Neural cell (in vitro differentiated cells): Measurements from ENCODE around the gene HRH1. TPM values are rescaled to one million over a fixed set of nuclear protein-coding genes. Genes with fewer than 3 reads are reported as not detected.

Experiments used
- H2AFZ ChIP-seq: fragments of 200-600, 300-800 bp; sonication (generic), shearing (Covaris generic); 2 replicates; pipeline ENCODE4 v1.6.0; 2014; ENCODE audit warnings: low read depth, mild to moderate bottlenecking, antibody characterized with exemption, low read length, moderate library complexity
- H3F3A ChIP-seq: fragments of 200-600 bp; shearing (Covaris generic); 2 replicates; pipeline ENCODE4 v1.6.1; 2016; ENCODE audit warnings: mild to moderate bottlenecking, moderate library complexity, mixed read lengths, antibody characterized with exemption, low read length; ENCODE audit not compliant: insufficient read depth, poor library complexity, severe bottlenecking
- H3K27ac ChIP-seq: fragments of 200-600, 300-800 bp; sonication (generic), shearing (Covaris generic); 2 replicates; pipeline ENCODE4 v1.5.1; 2014; ENCODE audit warnings: mild to moderate bottlenecking, low read length, moderate library complexity
- H3K27me3 ChIP-seq: fragments of 300-800, 200-600 bp; sonication (generic), shearing (Covaris generic); 2 replicates; pipeline ENCODE4 v1.6.0; 2014; ENCODE audit warnings: mild to moderate bottlenecking, low read depth, low read length, moderate library complexity; ENCODE audit not compliant: insufficient read depth
- H3K36me3 ChIP-seq: fragments of 300-800, 200-600 bp; sonication (generic), shearing (Covaris generic); 2 replicates; pipeline ENCODE4 v1.5.1; 2014; ENCODE audit warnings: mild to moderate bottlenecking, antibody characterized with exemption, low read length, moderate library complexity; ENCODE audit not compliant: insufficient read depth
- H3K4me2 ChIP-seq: fragments of 300-800, 200-600 bp; sonication (generic), shearing (Covaris generic); 2 replicates; pipeline ENCODE4 v1.6.0; 2014; ENCODE audit warnings: mild to moderate bottlenecking, low read length
- H3K4me3 ChIP-seq: fragments of 300-800, 200-600 bp; sonication (generic), shearing (Covaris generic); 2 replicates; pipeline ENCODE4 v1.5.1; 2014; ENCODE audit warnings: mild to moderate bottlenecking, low read length, moderate library complexity
- H3K79me2 ChIP-seq: fragments of 200-600 bp; shearing (Covaris generic); replicated peaks from 2 replicates; pipeline ENCODE4 v1.6.0; 2014; ENCODE audit warnings: mild to moderate bottlenecking, low read length, moderate library complexity; ENCODE audit not compliant: insufficient read depth
- H3K9ac ChIP-seq: fragments of 300-800, 200-600 bp; sonication (generic), shearing (Covaris generic); 2 replicates; pipeline ENCODE4 v1.6.1; 2016; ENCODE audit warnings: mild to moderate bottlenecking, low read length, mixed read lengths
- H3K9me2 ChIP-seq: fragments of 200-600 bp; shearing (Covaris generic); 2 replicates; pipeline ENCODE4 v1.6.1; 2016; ENCODE audit warnings: mild to moderate bottlenecking, low read length, mixed read lengths; ENCODE audit not compliant: insufficient read depth
- H3K9me3 ChIP-seq: fragments of 200-600, 300-800 bp; sonication (generic), shearing (Covaris generic); 2 replicates; pipeline ENCODE4 v1.6.1; 2016; ENCODE audit warnings: mild to moderate bottlenecking, mixed run types, low read length, moderate library complexity, mixed read lengths
- H4K20me1 ChIP-seq: fragments of 200-600 bp; shearing (Covaris generic); 2 replicates; pipeline ENCODE4 v1.6.1; 2016; ENCODE audit warnings: mild to moderate bottlenecking, mixed run types; ENCODE audit not compliant: insufficient read depth
- CTCF ChIP-seq: fragments of 450-650 bp; IDR thresholded peaks from 2 replicates; pipeline ENCODE4 v1.5.1; 2014; ENCODE audit warnings: antibody characterized with exemption, mild to moderate bottlenecking, moderate library complexity; ENCODE audit not compliant: poor library complexity, severe bottlenecking
- EP300 ChIP-seq: fragments of 450-650 bp; conservative IDR thresholded peaks from 2 replicates; pipeline ENCODE4 v1.6.1; 2014; ENCODE audit warnings: antibody characterized with exemption, mild to moderate bottlenecking, moderate library complexity; ENCODE audit not compliant: poor library complexity, severe bottlenecking
- EZH2 ChIP-seq: fragments of 200-600, 300-800 bp; shearing (Covaris generic), sonication (generic); IDR thresholded peaks from 2 replicates; pipeline ENCODE4 v1.6.1; 2014; ENCODE audit warnings: antibody characterized with exemption, low read length, borderline replicate concordance, mild to moderate bottlenecking; ENCODE audit not compliant: insufficient read depth, poor library complexity, severe bottlenecking
- MXI1 ChIP-seq: fragments of 450-650 bp; conservative IDR thresholded peaks from 2 replicates; pipeline ENCODE4 v1.6.1; 2014; ENCODE audit warnings: antibody characterized with exemption, mild to moderate bottlenecking; ENCODE audit not compliant: poor library complexity, severe bottlenecking
- POLR2AphosphoS5 ChIP-seq: IDR thresholded peaks from 2 replicates; pipeline ENCODE4 v1.6.1; 2012
- RAD21 ChIP-seq: fragments of 450-650 bp; conservative IDR thresholded peaks from 2 replicates; pipeline ENCODE4 v1.6.1; 2014; ENCODE audit warnings: antibody characterized with exemption, mild to moderate bottlenecking, moderate library complexity
- REST ChIP-seq: IDR thresholded peaks from 2 replicates; pipeline ENCODE4 v1.6.1; 2012; ENCODE audit warnings: borderline replicate concordance
- SMC3 ChIP-seq: fragments of 450-650 bp; conservative IDR thresholded peaks from 2 replicates; pipeline ENCODE4 v1.6.1; 2014; ENCODE audit warnings: antibody characterized with exemption, mild to moderate bottlenecking, moderate library complexity; ENCODE audit not compliant: poor library complexity
- TAF1 ChIP-seq: IDR thresholded peaks from 2 replicates; pipeline ENCODE4 v1.6.1; 2012; ENCODE audit warnings: low read depth
- polyA plus RNA-seq: library from polyadenylated mRNA; depleted of rRNA; stranded (reverse); fragments of >200 nt; gene quantifications from 2 replicates; pipeline ENCODE4 v1.2.3, GENCODE V29; 2014

The HRH1 gene
- polyA plus RNA-seq, 1 donor from 2014 or later: 0.06 TPM

- H3K9me2 ChIP-seq: no peaks in the 10 kb centered on the region
- no peak overlapping the region for H3K27ac ChIP-seq
- no peak overlapping the region for H3K4me2 ChIP-seq
- no peaks in the 10 kb centered on the region for H3K36me3 ChIP-seq
- TF ChIP-seq EP300 (no peak), TAF1 (no peak), REST (no peak), EZH2 (no peak), POLR2AphosphoS5 (no peak), SMC3 (no peak), CTCF (no peak), RAD21 (no peak), MXI1 (no peak)
- H3K9me3 ChIP-seq: no peaks in the 10 kb centered on the region
- H3K9ac ChIP-seq: no peak overlapping the region
- no peaks in the 10 kb centered on the region for H3F3A ChIP-seq
- H4K20me1 ChIP-seq: no peaks in the 10 kb centered on the region
- H3K27me3 ChIP-seq: no peaks in the 10 kb centered on the region
- H3K4me3 ChIP-seq: no peak overlapping the region
- H3K79me2 ChIP-seq: peaks cover 13% of the 10 kb centered on the region
- H2AFZ ChIP-seq: no peak overlapping the region
Observed at GRCh38 chr3:11275926-11276325, 121.6 kb downstream of the HRH1 start.

- Histone ChIP-seq H3K4me3 (no peak overlapping the region), H3K27me3 (no peaks in the 10 kb centered on the region), H4K20me1 (no peaks in the 10 kb centered on the region), H3K9ac (no peak overlapping the region), H3K27ac (no peak overlapping the region), H3K36me3 (no peaks in the 10 kb centered on the region), H3K4me2 (no peak overlapping the region), H3K79me2 (peaks cover 13% of the 10 kb centered on the region), H3F3A (no peaks in the 10 kb centered on the region), H3K9me2 (no peaks in the 10 kb centered on the region), H2AFZ (no peak overlapping the region), H3K9me3 (no peaks in the 10 kb centered on the region)
- TF ChIP-seq MXI1: no peak
- no peak for TF ChIP-seq REST
- TF ChIP-seq POLR2AphosphoS5: no peak
- TF ChIP-seq SMC3: no peak
- TF ChIP-seq TAF1: no peak
- no peak for TF ChIP-seq CTCF
- TF ChIP-seq RAD21: no peak
- TF ChIP-seq EP300: no peak
- TF ChIP-seq EZH2: no peak
Observed at GRCh38 chr3:11276901-11277300, 122.6 kb downstream of the HRH1 start.
